ENCODE results near the gene DDAH1. TPM values are rescaled to one million over a fixed set of nuclear protein-coding genes. Genes with fewer than 3 reads are reported as not detected.
A peak's percentile ranks its signal among the peaks of the same experiment; 100 is the strongest.

Gene DDAH1
- total RNA-seq, 1 experiment from 2014 or later, result 65.9 TPM

- no TSS peak for BruUV-seq (replicated peaks)
- Histone ChIP-seq H3K9me3 (ENCODE audit: low read length) (no peaks in the 10 kb centered on the region), H3K36me3 (ENCODE audit: low read depth, low read length) (no peaks in the 10 kb centered on the region), H3K9ac (ENCODE audit: low read length) (no peak overlapping the region), H3K4me2 (ENCODE audit: low read length) (peak overlapping the region; percentile 5; the same call in 1 of the 2 replicates), H3K4me1 (ENCODE audit: insufficient read depth, low read length) (peaks cover 52% of the 10 kb centered on the region), H3K79me2 (ENCODE audit: low read length) (peaks cover 13% of the 10 kb centered on the region), H2AFZ (ENCODE audit: low read length) (no peak overlapping the region), H3K4me3 (ENCODE audit: low read length) (no peak overlapping the region), H4K20me1 (ENCODE audit: low read length) (no peaks in the 10 kb centered on the region), H3K9me2 (replicated peaks; ENCODE audit: low read length) (no peaks in the 10 kb centered on the region), H3K27me3 (ENCODE audit: low read length) (no peaks in the 10 kb centered on the region), H3K27ac (ENCODE audit: low read length) (no peak overlapping the region), H3F3A (ENCODE audit: low read length, unreplicated experiment) (no peaks in the 10 kb centered on the region)
- ATAC-seq, result no peak
- DNase-seq, result peak; percentile 41
- ChIA-PET CTCF (no interaction called here), POLR2A (ENCODE audit: unreplicated experiment) (interaction anchor here (0.5 kb wide), 1 partner anchor 217 kb away, joined by 3 read pairs; no protein-coding TSS in a partner anchor)
- intact Hi-C loops (cut with micrococcal nuclease), result loop anchor here (2.0 to 5.0 kb wide), 2 partner anchors 19 to 240 kb away; partner anchors contain the start of gene CCN1
- TF ChIP-seq EZH2phosphoT487 (IDR thresholded peaks at IDR 0.05; ENCODE audit: borderline replicate concordance, low read length) (no peak), EZH2 (IDR thresholded peaks at IDR 0.05; ENCODE audit: low read length, unreplicated experiment) (no peak), CTCF (conservative IDR thresholded peaks at IDR 0.05; ENCODE audit: low read depth, low read length) (no peak)
Observed at GRCh38 chr1:85342207-85342606, 122.8 kb downstream of the DDAH1 start.

- Histone ChIP-seq H3K9ac (ENCODE audit: low read length) (no peak overlapping the region), H2AFZ (ENCODE audit: low read length) (no peak overlapping the region)
Observed at GRCh38 chr1:85340427-85340826, 124.5 kb downstream of the DDAH1 start.

More at GRCh38 chr1:85340427-85340826, 124.5 kb downstream of the DDAH1 start:
- H3K9me2 ChIP-seq (replicated peaks; ENCODE audit: low read length), result no peaks in the 10 kb centered on the region
- H3K27me3 ChIP-seq (ENCODE audit: low read length), result no peaks in the 10 kb centered on the region
- H3K4me1 ChIP-seq (ENCODE audit: insufficient read depth, low read length), result peaks cover 52% of the 10 kb centered on the region
- BruUV-seq (replicated peaks), result no TSS peak
- ATAC-seq (no peak), DNase-seq (no peak)
- intact Hi-C loops (cut with micrococcal nuclease), result loop anchor here (5.0 kb wide), 1 partner anchor 242 kb away; the partner anchor contains the start of gene CCN1
- H3K36me3 ChIP-seq (ENCODE audit: low read depth, low read length), result no peaks in the 10 kb centered on the region
- H4K20me1 ChIP-seq (ENCODE audit: low read length), result no peaks in the 10 kb centered on the region
- H3F3A ChIP-seq (ENCODE audit: low read length, unreplicated experiment), result no peaks in the 10 kb centered on the region
- no peak overlapping the region for H3K4me2 ChIP-seq (ENCODE audit: low read length)
- H3K27ac ChIP-seq (ENCODE audit: low read length), result no peak overlapping the region
- ChIA-PET CTCF (no interaction called here), POLR2A (ENCODE audit: unreplicated experiment) (no interaction called here)
- H3K9me3 ChIP-seq (ENCODE audit: low read length), result no peaks in the 10 kb centered on the region
- peaks cover 6% of the 10 kb centered on the region for H3K79me2 ChIP-seq (ENCODE audit: low read length)
- H3K4me3 ChIP-seq (ENCODE audit: low read length), result no peak overlapping the region
- no peak for TF ChIP-seq EZH2 (IDR thresholded peaks at IDR 0.05; ENCODE audit: low read length, unreplicated experiment)
- no peak for TF ChIP-seq CTCF (conservative IDR thresholded peaks at IDR 0.05; ENCODE audit: low read depth, low read length)
- no peak for TF ChIP-seq EZH2phosphoT487 (IDR thresholded peaks at IDR 0.05; ENCODE audit: borderline replicate concordance, low read length)

Measured in PC-3 (cell line).